NB4 (cell line): ENCODE data around the gene FBXW8.

ENCODE experiments used
- CTCF ChIP-seq: IDR thresholded peaks from one replicate; pipeline ENCODE4 v1.5.1; 2012; ENCODE audit warnings: low read depth, low read length
- MAX ChIP-seq: IDR thresholded peaks from 2 replicates; pipeline ENCODE4 v1.6.1; 2011; ENCODE audit warnings: low read depth, low read length
- MYC ChIP-seq: IDR thresholded peaks from 2 replicates; pipeline ENCODE4 v1.6.1; 2011; ENCODE audit warnings: low read depth, low read length
- POLR2A ChIP-seq: IDR thresholded peaks from 2 replicates; pipeline ENCODE4 v1.6.1; 2011; ENCODE audit warnings: mild to moderate bottlenecking; ENCODE audit not compliant: insufficient read length; ENCODE audit errors: extremely low read depth

DNA sequence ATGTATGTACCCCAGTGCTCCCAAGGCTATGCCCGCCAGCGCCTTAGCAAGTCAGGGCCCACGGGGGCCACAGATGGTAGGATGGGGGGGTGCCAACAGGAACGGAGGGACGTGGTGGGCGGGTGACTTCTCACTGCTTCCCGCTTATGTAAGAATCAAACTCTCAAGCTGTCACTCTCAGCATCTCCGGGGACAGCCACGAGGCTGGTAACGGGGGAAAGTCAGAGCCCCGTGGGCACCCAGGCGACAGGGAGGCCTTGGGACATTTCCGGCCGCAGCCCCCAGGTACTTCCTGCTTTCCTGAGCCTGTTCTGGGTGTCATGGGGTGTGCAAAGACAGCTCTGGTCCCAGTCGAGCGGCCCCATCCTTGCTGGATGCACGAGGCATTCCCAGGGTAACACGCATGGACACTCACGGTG, 129.2 kb downstream of the FBXW8 start:
- TF ChIP-seq CTCF (no peak), POLR2A (no peak), MYC (no peak), MAX (no peak)
